CD1c-positive myeloid dendritic cell (primary cell): ENCODE data around the gene TMEM208.

Experiments
- DNase-seq: peaks from one replicate; pipeline ENCODE4 v3.0.0-alpha.2; 2016; ENCODE audit errors: extremely low spot score

Gene TMEM208

DNA sequence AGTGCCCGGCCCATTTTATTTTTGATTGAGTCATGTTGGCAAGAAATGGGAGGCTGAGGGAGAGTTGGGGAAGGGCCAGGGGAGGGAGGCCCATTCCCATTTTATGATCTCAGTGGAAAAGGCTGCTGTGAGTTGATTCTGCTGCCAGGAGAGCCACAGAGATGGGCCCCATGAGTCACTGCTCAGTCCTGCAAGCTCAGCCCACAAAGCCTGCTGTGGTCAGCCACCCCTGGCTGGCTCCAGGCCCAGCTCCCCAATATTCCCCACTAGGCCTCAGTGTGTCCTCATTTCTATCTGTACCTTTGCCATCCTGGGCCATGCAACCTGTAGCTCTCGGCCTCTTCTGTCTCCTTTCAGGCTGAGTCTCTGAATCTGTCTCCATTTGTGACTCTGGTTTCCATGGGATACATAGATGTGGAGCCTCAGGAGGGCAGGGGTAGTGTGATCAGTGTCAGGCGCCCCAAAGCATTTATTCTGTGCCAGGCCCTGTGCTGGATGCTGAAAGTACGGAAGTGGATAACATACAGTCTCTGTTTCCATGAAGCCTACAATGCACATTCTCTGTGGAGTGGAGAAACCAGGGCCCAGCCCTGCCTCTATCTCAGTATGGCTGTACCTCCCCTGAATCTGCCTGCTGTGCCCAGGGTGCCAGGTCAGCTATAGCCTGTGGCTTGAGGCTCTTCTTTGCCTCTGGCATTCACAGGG lies 50.5 kb downstream of the TMEM208 start:
- DNase-seq: peak; percentile 4

GRCh38 chr16:67277999-67278772 lies 51.3 kb downstream of the TMEM208 start:
- no peak for DNase-seq
